ENCODE measurements around the gene PPFIA4. TPM values are rescaled to one million over a fixed set of nuclear protein-coding genes. Genes with fewer than 3 reads are reported as not detected.

PPFIA4 gene
- total and polyA plus RNA-seq, 4 donors = 0.30 to 5.1 (median 0.95) TPM

- Histone ChIP-seq H3K27ac (ENCODE audit: low read depth in 1 of 2, low read length in 1 of 2) (peak overlapping the region in 1 of 2 donors; percentile 78), H3K9ac (ENCODE audit: insufficient read depth in 1 of 2, low read length in 2 of 2) (no peak overlapping the region), H3K27me3 (ENCODE audit: control insufficient read depth in 3 of 3, insufficient read depth in 3 of 3, low read length in 2 of 3) (peaks cover 0 to 10% (median 0%) of the 10 kb centered on the region in 3 donors), H3K4me1 (ENCODE audit: control insufficient read depth in 5 of 5, insufficient read depth in 5 of 5, low read length in 5 of 5) (peaks cover 0 to 32% (median 4%) of the 10 kb centered on the region in 5 donors), H3K36me3 (ENCODE audit: control insufficient read depth in 4 of 4, insufficient read depth in 4 of 4, low read length in 4 of 4) (peaks cover 0 to 4% (median 3%) of the 10 kb centered on the region in 4 donors), H3K4me3 (no peak overlapping the region), H3K9me3 (ENCODE audit: control insufficient read depth in 4 of 4, insufficient read depth in 3 of 4, low read length in 3 of 4) (peaks cover 0 to 2% (median 0%) of the 10 kb centered on the region in 4 donors)
- WGBS, 2 donors = 69 to 84% methylated on average over 13 of the region's 13 CpGs
- no peak for ATAC-seq (ENCODE audit: insufficient read depth, low FRiP score)
- TF ChIP-seq, protein P1, sequence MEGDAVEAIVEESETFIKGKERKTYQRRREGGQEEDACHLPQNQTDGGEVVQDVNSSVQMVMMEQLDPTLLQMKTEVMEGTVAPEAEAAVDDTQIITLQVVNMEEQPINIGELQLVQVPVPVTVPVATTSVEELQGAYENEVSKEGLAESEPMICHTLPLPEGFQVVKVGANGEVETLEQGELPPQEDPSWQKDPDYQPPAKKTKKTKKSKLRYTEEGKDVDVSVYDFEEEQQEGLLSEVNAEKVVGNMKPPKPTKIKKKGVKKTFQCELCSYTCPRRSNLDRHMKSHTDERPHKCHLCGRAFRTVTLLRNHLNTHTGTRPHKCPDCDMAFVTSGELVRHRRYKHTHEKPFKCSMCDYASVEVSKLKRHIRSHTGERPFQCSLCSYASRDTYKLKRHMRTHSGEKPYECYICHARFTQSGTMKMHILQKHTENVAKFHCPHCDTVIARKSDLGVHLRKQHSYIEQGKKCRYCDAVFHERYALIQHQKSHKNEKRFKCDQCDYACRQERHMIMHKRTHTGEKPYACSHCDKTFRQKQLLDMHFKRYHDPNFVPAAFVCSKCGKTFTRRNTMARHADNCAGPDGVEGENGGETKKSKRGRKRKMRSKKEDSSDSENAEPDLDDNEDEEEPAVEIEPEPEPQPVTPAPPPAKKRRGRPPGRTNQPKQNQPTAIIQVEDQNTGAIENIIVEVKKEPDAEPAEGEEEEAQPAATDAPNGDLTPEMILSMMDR (IDR thresholded peaks at IDR 0.05; ENCODE audit: control extremely low read depth, extremely low read depth) = no peak
- peak in 2 of 3 donors; percentile 27 to 54 for DNase-seq
Observed at GRCh38 chr1:203028784-203029553, 2.7 kb downstream of the PPFIA4 start.

DNA sequence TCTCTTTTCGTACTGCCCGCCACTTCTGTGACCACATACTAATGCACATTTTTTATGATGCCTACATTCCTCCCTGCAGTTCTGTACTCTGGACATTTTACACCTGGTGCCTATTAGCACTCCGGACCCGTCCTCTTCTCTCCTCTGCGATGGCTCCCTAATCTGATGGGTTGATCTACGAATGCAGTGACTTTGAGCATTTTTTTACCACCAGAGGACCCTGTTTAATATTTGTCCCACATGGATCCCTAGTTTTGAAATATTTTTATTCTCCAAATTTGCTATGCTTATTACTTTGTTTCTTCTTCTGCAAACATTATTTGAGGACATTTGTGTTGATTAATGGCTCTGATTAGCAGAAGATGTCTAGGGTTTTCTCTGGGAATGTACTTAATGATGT is 5.2 kb downstream of the PPFIA4 start:
- Histone ChIP-seq H3K36me3 (ENCODE audit: control insufficient read depth in 4 of 4, insufficient read depth in 4 of 4, low read length in 4 of 4) (no peaks in the 10 kb centered on the region), H3K9me3 (ENCODE audit: control insufficient read depth in 4 of 4, insufficient read depth in 3 of 4, low read length in 3 of 4) (no peaks in the 10 kb centered on the region), H3K4me1 (ENCODE audit: control insufficient read depth in 5 of 5, insufficient read depth in 5 of 5, low read length in 5 of 5) (peaks cover 0 to 25% (median 3%) of the 10 kb centered on the region in 5 donors), H3K4me3 (no peak overlapping the region), H3K9ac (ENCODE audit: insufficient read depth in 1 of 2, low read length in 2 of 2) (no peak overlapping the region), H3K27me3 (ENCODE audit: control insufficient read depth in 3 of 3, insufficient read depth in 3 of 3, low read length in 2 of 3) (peaks cover 0 to 10% (median 0%) of the 10 kb centered on the region in 3 donors), H3K27ac (ENCODE audit: low read depth in 1 of 2, low read length in 1 of 2) (no peak overlapping the region)
- TF ChIP-seq, protein P1 (IDR thresholded peaks at IDR 0.05; ENCODE audit: control extremely low read depth, extremely low read depth) = no peak
- no peak for DNase-seq
- ATAC-seq (ENCODE audit: insufficient read depth, low FRiP score) = no peak
- WGBS, 2 donors = 84 to 85% methylated on average over 6 of the region's 6 CpGs

GRCh38 chr1:203033287-203033686 is 7.0 kb downstream of the PPFIA4 start:
- H3K27ac ChIP-seq (ENCODE audit: low read depth in 1 of 2, low read length in 1 of 2) = no peak overlapping the region
- ATAC-seq (ENCODE audit: insufficient read depth, low FRiP score) (no peak), DNase-seq (no peak)
- WGBS, 2 donors = 92 to 93% methylated on average over 2 of the region's 2 CpGs
- H3K4me1 ChIP-seq (ENCODE audit: control insufficient read depth in 5 of 5, insufficient read depth in 5 of 5, low read length in 5 of 5) = peaks cover 0 to 13% (median 3%) of the 10 kb centered on the region in 5 donors
- no peak overlapping the region for H3K4me3 ChIP-seq
- TF ChIP-seq, protein P1 (IDR thresholded peaks at IDR 0.05; ENCODE audit: control extremely low read depth, extremely low read depth) = no peak
- no peak overlapping the region for H3K9ac ChIP-seq (ENCODE audit: insufficient read depth in 1 of 2, low read length in 2 of 2)
- H3K36me3 ChIP-seq (ENCODE audit: control insufficient read depth in 4 of 4, insufficient read depth in 4 of 4, low read length in 4 of 4) = no peaks in the 10 kb centered on the region
- H3K9me3 ChIP-seq (ENCODE audit: control insufficient read depth in 4 of 4, insufficient read depth in 3 of 4, low read length in 3 of 4) = peaks cover 0 to 2% (median 0%) of the 10 kb centered on the region in 4 donors
- H3K27me3 ChIP-seq (ENCODE audit: control insufficient read depth in 3 of 3, insufficient read depth in 3 of 3, low read length in 2 of 3) = no peaks in the 10 kb centered on the region
